ENCODE data around the gene NOVA2.

The NOVA2 gene

GRCh38 chr19:46014941-46015686, 41.4 kb upstream of the NOVA2 start:
- DNase-seq (ENCODE audit: low read depth) = no peak
- no peak for TF ChIP-seq CTCF (IDR thresholded peaks at IDR 0.05; ENCODE audit: control insufficient read depth, insufficient read depth, low read depth, low read length, missing control alignments)
- no peak overlapping the region for H3K4me3 ChIP-seq (ENCODE audit: control insufficient read depth, low read depth, low read length)

GRCh38 chr19:46014534-46014933, 40.9 kb upstream of the NOVA2 start:
- no peak overlapping the region for H3K4me3 ChIP-seq (ENCODE audit: control insufficient read depth, low read depth, low read length)
- DNase-seq (ENCODE audit: low read depth) = no peak
- no peak for TF ChIP-seq CTCF (IDR thresholded peaks at IDR 0.05; ENCODE audit: control insufficient read depth, insufficient read depth, low read depth, low read length, missing control alignments)

GRCh38 chr19:46009530-46010510, 36.2 kb upstream of the NOVA2 start:
- DNase-seq (ENCODE audit: low read depth) = no peak
- no peak overlapping the region for H3K4me3 ChIP-seq (ENCODE audit: control insufficient read depth, low read depth, low read length)
- TF ChIP-seq CTCF (IDR thresholded peaks at IDR 0.05; ENCODE audit: control insufficient read depth, insufficient read depth, low read depth, low read length, missing control alignments) = peak; percentile 84

DNA sequence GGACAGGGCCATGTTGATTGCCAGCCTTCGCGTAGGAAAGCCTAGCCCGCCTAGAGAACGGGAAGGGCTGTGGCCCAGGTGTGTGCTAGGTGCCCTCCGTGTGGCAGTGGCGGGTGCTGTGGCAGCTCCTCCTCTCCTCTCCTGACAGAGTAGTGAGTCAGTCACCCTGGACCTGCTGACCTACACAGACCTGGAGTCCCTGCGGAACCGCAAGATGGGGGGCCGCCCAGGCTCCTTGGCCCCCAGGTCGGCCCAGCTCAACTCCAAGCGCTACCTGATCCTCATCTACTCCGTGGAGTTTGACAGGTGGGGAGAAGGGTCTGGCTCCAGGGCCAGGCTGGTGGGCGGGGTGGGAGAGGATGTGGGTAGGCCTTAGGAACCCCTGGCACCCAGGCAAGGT, 32.7 kb upstream of the NOVA2 start:
- no peak for TF ChIP-seq CTCF (IDR thresholded peaks at IDR 0.05; ENCODE audit: control insufficient read depth, insufficient read depth, low read depth, low read length, missing control alignments)
- H3K4me3 ChIP-seq (ENCODE audit: control insufficient read depth, low read depth, low read length) = no peak overlapping the region
- DNase-seq (ENCODE audit: low read depth) = no peak

- no peak for DNase-seq (ENCODE audit: low read depth)
- no peak for TF ChIP-seq CTCF (IDR thresholded peaks at IDR 0.05; ENCODE audit: control insufficient read depth, insufficient read depth, low read depth, low read length, missing control alignments)
- H3K4me3 ChIP-seq (ENCODE audit: control insufficient read depth, low read depth, low read length) = no peak overlapping the region
Measured at GRCh38 chr19:46002678-46003275, 29.1 kb upstream of the NOVA2 start.

GRCh38 chr19:46000491-46001246, 27.0 kb upstream of the NOVA2 start:
- DNase-seq (ENCODE audit: low read depth) = no peak
- TF ChIP-seq CTCF (IDR thresholded peaks at IDR 0.05; ENCODE audit: control insufficient read depth, insufficient read depth, low read depth, low read length, missing control alignments) = no peak
- H3K4me3 ChIP-seq (ENCODE audit: control insufficient read depth, low read depth, low read length) = no peak overlapping the region

Measured in AG09309 (cell line).